Measurements from ENCODE around the gene LTA4H. TPM values are rescaled to one million over a fixed set of nuclear protein-coding genes. Genes with fewer than 3 reads are reported as not detected.

The LTA4H gene
- total RNA-seq, 2 donors from 2014 or later, result 112 to 141 TPM

GRCh38 chr12:95999484-95999883 is 35.9 kb downstream of the LTA4H start:
- Histone ChIP-seq H3K4me1 (ENCODE audit: control insufficient read depth, insufficient read depth, low read length) (no peaks in the 10 kb centered on the region), H3K27me3 (ENCODE audit: control insufficient read depth, insufficient read depth, low read length, poor library complexity, severe bottlenecking) (no peaks in the 10 kb centered on the region), H3K27ac (ENCODE audit: low read depth, low read length) (no peak overlapping the region), H3K36me3 (ENCODE audit: control insufficient read depth, insufficient read depth, low read length) (peaks cover 34% of the 10 kb centered on the region), H3K4me3 (ENCODE audit: low read length) (no peak overlapping the region), H3K9ac (ENCODE audit: extremely low read depth, low read length, poor library complexity, severe bottlenecking) (no peak overlapping the region), H3K9me3 (ENCODE audit: control insufficient read depth, low read length) (no peaks in the 10 kb centered on the region)
- 79 to 100% methylated on average over 2 to 5 of the region's 5 CpGs for WGBS, 2 experiments (ENCODE audit: insufficient coverage in 1 of 2, insufficient read length in 1 of 2)
- peaks cover 20% of the 10 kb centered on the region for H3K36me3 Mint-ChIP-seq (ENCODE audit: low read depth)
- no peaks in the 10 kb centered on the region for H3K9me3 Mint-ChIP-seq
- H3K27me3 Mint-ChIP-seq (ENCODE audit: insufficient read depth), result no peaks in the 10 kb centered on the region
- H3K27ac Mint-ChIP-seq, result no peak overlapping the region
- H3K4me3 Mint-ChIP-seq, result no peak overlapping the region
- TF ChIP-seq, protein P1, sequence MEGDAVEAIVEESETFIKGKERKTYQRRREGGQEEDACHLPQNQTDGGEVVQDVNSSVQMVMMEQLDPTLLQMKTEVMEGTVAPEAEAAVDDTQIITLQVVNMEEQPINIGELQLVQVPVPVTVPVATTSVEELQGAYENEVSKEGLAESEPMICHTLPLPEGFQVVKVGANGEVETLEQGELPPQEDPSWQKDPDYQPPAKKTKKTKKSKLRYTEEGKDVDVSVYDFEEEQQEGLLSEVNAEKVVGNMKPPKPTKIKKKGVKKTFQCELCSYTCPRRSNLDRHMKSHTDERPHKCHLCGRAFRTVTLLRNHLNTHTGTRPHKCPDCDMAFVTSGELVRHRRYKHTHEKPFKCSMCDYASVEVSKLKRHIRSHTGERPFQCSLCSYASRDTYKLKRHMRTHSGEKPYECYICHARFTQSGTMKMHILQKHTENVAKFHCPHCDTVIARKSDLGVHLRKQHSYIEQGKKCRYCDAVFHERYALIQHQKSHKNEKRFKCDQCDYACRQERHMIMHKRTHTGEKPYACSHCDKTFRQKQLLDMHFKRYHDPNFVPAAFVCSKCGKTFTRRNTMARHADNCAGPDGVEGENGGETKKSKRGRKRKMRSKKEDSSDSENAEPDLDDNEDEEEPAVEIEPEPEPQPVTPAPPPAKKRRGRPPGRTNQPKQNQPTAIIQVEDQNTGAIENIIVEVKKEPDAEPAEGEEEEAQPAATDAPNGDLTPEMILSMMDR (conservative IDR thresholded peaks at IDR 0.05), result no peak
- H3K4me1 Mint-ChIP-seq, result no peaks in the 10 kb centered on the region
- no peak for DNase-seq

DNA sequence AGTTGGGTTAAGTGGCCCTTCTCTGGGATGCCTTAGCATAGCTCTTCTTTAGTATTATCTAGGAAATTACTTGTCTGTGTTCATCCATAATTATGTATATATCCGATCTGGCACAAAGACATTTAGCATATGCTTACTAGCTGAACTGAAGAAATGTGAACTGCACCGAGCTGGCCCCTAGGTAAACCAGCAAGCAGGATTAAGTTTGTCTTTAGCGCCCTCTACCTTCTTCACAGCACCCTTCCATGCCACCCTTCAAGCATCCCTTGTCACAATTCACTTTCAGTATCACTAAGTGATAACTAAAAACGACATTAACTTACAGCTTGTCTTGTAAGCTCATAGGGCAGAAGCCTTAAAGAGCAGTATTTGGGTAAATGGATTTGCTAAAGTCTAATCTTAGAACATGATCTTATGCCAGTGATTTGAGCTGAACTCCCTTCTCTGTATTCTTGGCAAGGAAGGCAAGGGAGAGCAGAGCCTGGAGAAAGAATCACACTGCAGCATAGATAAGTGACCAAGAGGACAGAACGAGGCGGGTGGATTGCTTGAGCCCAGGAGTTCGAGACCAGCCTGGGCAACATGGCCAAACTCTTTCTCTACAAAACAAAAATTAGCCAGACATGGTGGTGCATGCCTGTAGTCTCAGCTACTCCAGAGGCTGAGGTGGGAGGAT is 36.6 kb downstream of the LTA4H start:
- H3K36me3 ChIP-seq (ENCODE audit: control insufficient read depth, insufficient read depth, low read length), result peaks cover 27% of the 10 kb centered on the region
- H3K9ac ChIP-seq (ENCODE audit: extremely low read depth, low read length, poor library complexity, severe bottlenecking), result no peak overlapping the region
- no peaks in the 10 kb centered on the region for H3K4me1 ChIP-seq (ENCODE audit: control insufficient read depth, insufficient read depth, low read length)
- Mint-ChIP-seq H3K36me3 (ENCODE audit: low read depth) (peaks cover 16% of the 10 kb centered on the region), H3K4me3 (no peak overlapping the region), H3K4me1 (no peaks in the 10 kb centered on the region), H3K27ac (no peak overlapping the region), H3K9me3 (no peaks in the 10 kb centered on the region), H3K27me3 (ENCODE audit: insufficient read depth) (no peaks in the 10 kb centered on the region)
- peak; percentile 83 for DNase-seq
- no peak overlapping the region for H3K4me3 ChIP-seq (ENCODE audit: low read length)
- H3K27ac ChIP-seq (ENCODE audit: low read depth, low read length), result no peak overlapping the region
- TF ChIP-seq, protein P1 (conservative IDR thresholded peaks at IDR 0.05), result peak; percentile 91
- WGBS, 2 experiments (ENCODE audit: insufficient coverage in 1 of 2, insufficient read length in 1 of 2), result 46 to 52% methylated on average over 4 to 7 of the region's 7 CpGs
- H3K9me3 ChIP-seq (ENCODE audit: control insufficient read depth, low read length), result no peaks in the 10 kb centered on the region
- no peaks in the 10 kb centered on the region for H3K27me3 ChIP-seq (ENCODE audit: control insufficient read depth, insufficient read depth, low read length, poor library complexity, severe bottlenecking)

GRCh38 chr12:95997911-95998510 is 37.4 kb downstream of the LTA4H start:
- DNase-seq, result no peak
- no peak overlapping the region for H3K27ac ChIP-seq (ENCODE audit: low read depth, low read length)
- H3K27me3 ChIP-seq (ENCODE audit: control insufficient read depth, insufficient read depth, low read length, poor library complexity, severe bottlenecking), result no peaks in the 10 kb centered on the region
- TF ChIP-seq, protein P1 (conservative IDR thresholded peaks at IDR 0.05), result no peak
- no peak overlapping the region for H3K4me3 ChIP-seq (ENCODE audit: low read length)
- Mint-ChIP-seq H3K27ac (no peak overlapping the region), H3K9me3 (no peaks in the 10 kb centered on the region), H3K36me3 (ENCODE audit: low read depth) (peaks cover 16% of the 10 kb centered on the region), H3K27me3 (ENCODE audit: insufficient read depth) (peaks cover 2% of the 10 kb centered on the region), H3K4me1 (no peaks in the 10 kb centered on the region), H3K4me3 (no peak overlapping the region)
- H3K36me3 ChIP-seq (ENCODE audit: control insufficient read depth, insufficient read depth, low read length), result peaks cover 20% of the 10 kb centered on the region
- 83 to 100% methylated on average over 2 to 5 of the region's 5 CpGs for WGBS, 2 experiments (ENCODE audit: insufficient coverage in 1 of 2, insufficient read length in 1 of 2)
- H3K4me1 ChIP-seq (ENCODE audit: control insufficient read depth, insufficient read depth, low read length), result no peaks in the 10 kb centered on the region
- H3K9me3 ChIP-seq (ENCODE audit: control insufficient read depth, low read length), result no peaks in the 10 kb centered on the region
- no peak overlapping the region for H3K9ac ChIP-seq (ENCODE audit: extremely low read depth, low read length, poor library complexity, severe bottlenecking)
